Activated naive CD4-positive, alpha-beta T cell treated with anti-CD3 and anti-CD28 coated beads, Interleukin-2, amount 10 ng/mL, durations not matched to agents 7 days and 5 days (primary cell): ENCODE data around the gene SPINK13.
"Not testable (repeated sequence)": the region's sequence is repeated elsewhere in the genome, so short reads cannot be mapped to it uniquely, and the experiment has no call there.

Experiments used
- CTCF ChIA-PET: fragments of 350-600 bp; sonication (Branson Sonifier 250); formaldehyde crosslinking; loops from one replicate; lab custom pipeline; 2021; ENCODE audit warnings: antibody characterized with exemption; lab: Charles Lee
- DNase-seq: peaks from one replicate; pipeline ENCODE4 v3.0.0-alpha.2; 2020
- H3K27ac Mint-ChIP-seq: one replicate; pipeline ENCODE4 v1.8.0; 2021; ENCODE audit warnings: mild to moderate bottlenecking, moderate library complexity, mixed read lengths
- H3K27me3 Mint-ChIP-seq: one replicate; pipeline ENCODE4 v1.8.0; 2021; ENCODE audit warnings: mild to moderate bottlenecking, mixed read lengths
- H3K36me3 Mint-ChIP-seq: one replicate; pipeline ENCODE4 v1.8.0; 2021; ENCODE audit warnings: mixed read lengths
- H3K4me1 Mint-ChIP-seq: one replicate; pipeline ENCODE4 v1.8.0; 2021; ENCODE audit warnings: mixed read lengths
- H3K4me3 Mint-ChIP-seq: one replicate; pipeline ENCODE4 v1.8.0; 2021; ENCODE audit warnings: mild to moderate bottlenecking, moderate library complexity, mixed read lengths
- H3K9me3 Mint-ChIP-seq: one replicate; pipeline ENCODE4 v1.8.0; 2021; ENCODE audit warnings: mixed read lengths

The SPINK13 gene

DNA sequence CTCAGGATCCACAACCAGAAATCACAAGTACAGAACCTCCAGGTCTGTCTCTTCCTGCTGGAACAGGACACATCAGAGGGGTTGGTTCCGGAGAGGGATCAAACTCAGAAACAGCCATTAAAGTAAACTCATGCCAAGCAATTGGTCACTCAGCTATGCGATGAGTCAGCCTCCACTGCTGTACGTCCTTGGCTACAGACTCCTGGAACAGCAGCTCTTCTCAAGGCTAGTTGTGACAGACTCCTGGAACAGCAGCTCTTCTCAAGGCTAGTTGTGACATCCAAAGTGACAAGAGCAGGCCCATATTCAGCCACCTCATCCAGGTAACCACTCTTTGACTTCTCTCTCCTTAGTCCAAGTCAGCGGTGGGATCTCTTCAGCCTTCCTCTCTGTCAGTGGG lies at the start of gene SPINK13:
Gene SPINK13, plus strand, starts transcription at position 229 of the 400 bp plus-strand sequence. CDS start 1,279 bp downstream, outside the sequence.
- no peak within 1 kb of the TSS for H3K4me3 Mint-ChIP-seq
- DNase-seq = no peak
- no peaks in the 10 kb centered on the region for H3K9me3 Mint-ChIP-seq
- CTCF ChIA-PET = no interaction called here
- no peaks in the 10 kb centered on the region for H3K4me1 Mint-ChIP-seq
- no peak within 1 kb of the TSS for H3K27ac Mint-ChIP-seq
- no peaks in the 10 kb centered on the region for H3K27me3 Mint-ChIP-seq
- H3K36me3 Mint-ChIP-seq = no peaks in the 10 kb centered on the region

- Mint-ChIP-seq H3K4me1 (no peaks in the 10 kb centered on the region), H3K27ac (no peak overlapping the region), H3K4me3 (no peak overlapping the region), H3K9me3 (no peaks in the 10 kb centered on the region), H3K36me3 (no peaks in the 10 kb centered on the region), H3K27me3 (no peaks in the 10 kb centered on the region)
- CTCF ChIA-PET = no interaction called here
- no peak for DNase-seq
Measured at GRCh38 chr5:148221508-148221907, 47.1 kb upstream of the SPINK13 start.

DNA sequence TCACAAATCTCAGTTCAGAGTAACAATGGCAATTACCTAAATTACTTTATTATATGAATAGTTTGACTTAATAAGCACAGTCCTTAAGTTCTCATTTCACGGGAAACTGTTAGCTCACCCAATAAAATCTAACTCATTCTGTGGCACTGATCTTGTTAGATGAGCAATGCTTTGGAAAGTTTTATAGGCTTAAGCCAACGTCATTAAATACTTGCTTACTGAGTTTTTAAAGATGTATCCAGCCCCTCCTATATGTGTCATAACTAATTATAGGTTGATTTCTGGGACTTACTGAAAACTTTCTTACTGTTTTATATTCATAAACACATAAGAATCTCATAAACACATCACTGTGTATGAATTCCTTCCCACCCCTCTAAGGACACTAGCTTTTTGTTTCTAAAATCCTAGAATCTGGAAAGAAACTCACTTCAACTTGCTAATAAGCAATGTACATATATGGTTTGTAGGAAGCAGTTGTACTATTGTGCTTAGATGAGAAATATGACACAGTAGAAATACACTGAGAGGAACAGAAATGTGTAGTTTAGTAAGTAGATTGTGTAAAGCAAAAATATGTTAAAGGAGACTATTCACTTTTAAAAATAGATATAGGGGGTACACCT lies 44.4 kb upstream of the SPINK13 start:
- Mint-ChIP-seq H3K4me1 (no peaks in the 10 kb centered on the region), H3K9me3 (no peaks in the 10 kb centered on the region), H3K27me3 (no peaks in the 10 kb centered on the region), H3K27ac (no peak overlapping the region), H3K4me3 (no peak overlapping the region), H3K36me3 (no peaks in the 10 kb centered on the region)
- DNase-seq = no peak
- CTCF ChIA-PET = no interaction called here

- H3K4me3 Mint-ChIP-seq = no peak overlapping the region
- H3K4me1 Mint-ChIP-seq = no peaks in the 10 kb centered on the region
- H3K36me3 Mint-ChIP-seq = no peaks in the 10 kb centered on the region
- DNase-seq = no peak
- no peaks in the 10 kb centered on the region for H3K9me3 Mint-ChIP-seq
- H3K27me3 Mint-ChIP-seq = no peaks in the 10 kb centered on the region
- CTCF ChIA-PET = no interaction called here
- no peak overlapping the region for H3K27ac Mint-ChIP-seq
Measured at GRCh38 chr5:148228392-148228984, 40.1 kb upstream of the SPINK13 start.

DNA sequence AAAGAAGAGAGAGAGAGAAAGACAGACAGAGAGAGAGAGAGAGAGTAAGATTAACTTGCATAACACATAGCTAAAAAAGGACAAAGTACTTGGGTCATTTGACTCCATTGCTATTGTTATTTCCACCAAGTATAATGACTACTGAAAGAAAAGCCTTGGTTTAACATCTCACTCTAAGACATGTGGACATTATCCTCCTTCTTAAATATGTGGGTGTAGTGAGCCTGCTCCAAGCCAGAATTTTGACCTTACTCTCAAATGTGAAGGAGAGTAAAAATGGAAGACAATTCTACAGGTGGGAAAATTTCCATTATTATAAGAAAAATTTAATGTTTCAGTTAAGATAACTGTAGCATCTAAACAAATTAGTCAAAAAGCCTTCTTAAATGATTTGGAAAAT lies 38.8 kb upstream of the SPINK13 start:
- H3K36me3 Mint-ChIP-seq = no peaks in the 10 kb centered on the region
- H3K27me3 Mint-ChIP-seq = no peaks in the 10 kb centered on the region
- H3K9me3 Mint-ChIP-seq = no peaks in the 10 kb centered on the region
- CTCF ChIA-PET = no interaction called here
- H3K4me1 Mint-ChIP-seq = no peaks in the 10 kb centered on the region
- H3K27ac Mint-ChIP-seq = no peak overlapping the region
- DNase-seq = no peak
- no peak overlapping the region for H3K4me3 Mint-ChIP-seq

DNA sequence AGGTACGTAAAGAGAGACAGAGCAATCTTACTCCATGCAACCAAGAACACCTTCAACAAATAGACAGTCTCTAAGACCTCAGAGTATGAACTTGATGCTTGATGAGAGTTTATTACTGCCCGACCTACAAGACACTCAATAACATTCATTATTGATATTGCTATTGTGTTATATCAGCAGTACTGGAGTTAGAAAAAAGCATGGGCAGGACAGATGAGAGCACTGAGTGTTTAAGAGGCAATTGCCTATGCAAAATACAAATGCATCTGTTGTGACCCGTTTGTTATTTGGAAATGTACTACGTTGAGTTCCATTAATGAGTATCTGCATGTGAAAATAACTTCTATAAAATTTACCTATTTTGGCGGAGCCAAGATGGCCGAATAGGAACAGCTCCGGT lies 38.4 kb upstream of the SPINK13 start:
- Mint-ChIP-seq H3K4me3 (no peak overlapping the region), H3K27me3 (no peaks in the 10 kb centered on the region), H3K4me1 (no peaks in the 10 kb centered on the region), H3K9me3 (no peaks in the 10 kb centered on the region), H3K36me3 (no peaks in the 10 kb centered on the region), H3K27ac (no peak overlapping the region)
- CTCF ChIA-PET = no interaction called here
- no peak for DNase-seq

DNA sequence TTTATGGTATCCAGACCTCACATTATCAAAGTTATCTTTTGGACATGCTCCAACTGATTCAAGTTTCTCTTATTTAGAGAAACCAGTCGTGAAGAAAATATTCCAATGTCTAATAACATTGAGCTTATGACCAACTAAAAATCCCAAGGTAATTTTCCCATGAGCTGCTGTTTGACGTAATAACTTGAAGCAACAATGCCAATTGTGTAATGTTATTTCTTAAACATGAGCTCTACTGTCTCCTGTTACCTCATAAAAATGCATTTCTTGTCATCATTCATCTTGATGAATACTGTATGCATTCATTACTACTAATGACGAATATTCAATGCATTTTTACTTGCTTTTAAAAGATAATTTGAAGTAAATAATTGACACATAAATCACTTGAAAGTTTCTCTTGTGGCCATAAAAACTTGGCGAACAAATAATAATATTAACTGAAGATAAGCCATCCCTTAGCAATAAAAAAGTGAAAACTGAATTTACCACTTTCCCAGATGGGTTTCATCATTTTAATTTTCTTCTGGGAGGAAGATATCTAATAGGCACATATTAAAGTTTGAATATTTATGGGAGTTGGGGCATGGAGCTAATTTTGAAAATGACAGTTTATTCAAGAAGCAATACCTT lies 30.7 kb upstream of the SPINK13 start:
- no peaks in the 10 kb centered on the region for H3K4me1 Mint-ChIP-seq
- CTCF ChIA-PET = no interaction called here
- H3K9me3 Mint-ChIP-seq = no peaks in the 10 kb centered on the region
- no peak for DNase-seq
- no peaks in the 10 kb centered on the region for H3K27me3 Mint-ChIP-seq
- H3K4me3 Mint-ChIP-seq = no peak overlapping the region
- no peak overlapping the region for H3K27ac Mint-ChIP-seq
- no peaks in the 10 kb centered on the region for H3K36me3 Mint-ChIP-seq

- CTCF ChIA-PET = no interaction called here
- Mint-ChIP-seq H3K4me1 (no peaks in the 10 kb centered on the region), H3K4me3 (no peak within 1 kb of the TSS), H3K9me3 (no peaks in the 10 kb centered on the region), H3K27ac (no peak within 1 kb of the TSS), H3K36me3 (no peaks in the 10 kb centered on the region), H3K27me3 (no peaks in the 10 kb centered on the region)
- DNase-seq = no peak
Measured at GRCh38 chr5:148238418-148238794, 30.2 kb upstream of the SPINK13 start, which contains the start of gene MARCOL. MARCOL (plus strand) TSS chr5:148238525; CDS start chr5:148238598, 73 bp downstream.

GRCh38 chr5:148248894-148249293 lies 19.7 kb upstream of the SPINK13 start:
- CTCF ChIA-PET = no interaction called here
- no peak for DNase-seq
- Mint-ChIP-seq H3K4me1 (no peaks in the 10 kb centered on the region), H3K27me3 (no peaks in the 10 kb centered on the region), H3K4me3 (no peak overlapping the region), H3K27ac (no peak overlapping the region), H3K9me3 (no peaks in the 10 kb centered on the region), H3K36me3 (no peaks in the 10 kb centered on the region)

- CTCF ChIA-PET = no interaction called here
- Mint-ChIP-seq H3K4me1 (no peaks in the 10 kb centered on the region), H3K9me3 (peaks cover 19% of the 10 kb centered on the region), H3K4me3 (no peak overlapping the region), H3K27ac (no peak overlapping the region), H3K27me3 (no peaks in the 10 kb centered on the region), H3K36me3 (no peaks in the 10 kb centered on the region)
- no peak for DNase-seq
Measured at GRCh38 chr5:148255456-148255855, 13.1 kb upstream of the SPINK13 start.

GRCh38 chr5:148259288-148259687 lies 9.3 kb upstream of the SPINK13 start:
- no peak overlapping the region for H3K4me3 Mint-ChIP-seq
- peaks cover 19% of the 10 kb centered on the region for H3K9me3 Mint-ChIP-seq
- no peaks in the 10 kb centered on the region for H3K27me3 Mint-ChIP-seq
- no peak for DNase-seq
- no peaks in the 10 kb centered on the region for H3K4me1 Mint-ChIP-seq
- CTCF ChIA-PET = no interaction called here
- no peak overlapping the region for H3K27ac Mint-ChIP-seq
- H3K36me3 Mint-ChIP-seq = no peaks in the 10 kb centered on the region

GRCh38 chr5:148261221-148261620 lies 7.4 kb upstream of the SPINK13 start:
- no peaks in the 10 kb centered on the region for H3K36me3 Mint-ChIP-seq
- DNase-seq = no peak
- no peaks in the 10 kb centered on the region for H3K4me1 Mint-ChIP-seq
- no peak overlapping the region for H3K27ac Mint-ChIP-seq
- H3K27me3 Mint-ChIP-seq = no peaks in the 10 kb centered on the region
- peaks cover 17% of the 10 kb centered on the region for H3K9me3 Mint-ChIP-seq
- CTCF ChIA-PET = no interaction called here
- no peak overlapping the region for H3K4me3 Mint-ChIP-seq

DNA sequence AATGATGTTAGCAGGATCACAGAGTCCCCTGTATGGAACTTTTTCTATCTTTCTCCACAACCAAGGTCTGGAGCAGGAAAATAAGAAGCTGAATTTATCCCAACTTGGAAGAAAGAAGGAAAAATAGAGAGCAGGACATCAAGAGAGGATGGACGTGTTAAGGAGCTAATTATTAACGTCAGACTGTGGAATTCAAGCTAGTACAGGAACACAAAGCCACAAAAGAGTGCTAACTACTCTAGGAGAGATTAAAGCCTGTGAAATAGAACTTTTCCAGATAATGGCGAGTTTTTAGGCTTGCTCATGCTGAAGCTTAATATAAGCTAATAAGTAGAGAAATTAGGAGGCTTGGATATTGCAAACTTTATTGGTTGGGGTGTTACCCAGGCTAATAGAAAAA lies 632 bp upstream of the SPINK13 start:
- Mint-ChIP-seq H3K4me3 (no peak overlapping the region), H3K27me3 (no peaks in the 10 kb centered on the region), H3K9me3 (no peaks in the 10 kb centered on the region), H3K4me1 (no peaks in the 10 kb centered on the region), H3K27ac (no peak overlapping the region), H3K36me3 (no peaks in the 10 kb centered on the region)
- CTCF ChIA-PET = no interaction called here
- no peak for DNase-seq

DNA sequence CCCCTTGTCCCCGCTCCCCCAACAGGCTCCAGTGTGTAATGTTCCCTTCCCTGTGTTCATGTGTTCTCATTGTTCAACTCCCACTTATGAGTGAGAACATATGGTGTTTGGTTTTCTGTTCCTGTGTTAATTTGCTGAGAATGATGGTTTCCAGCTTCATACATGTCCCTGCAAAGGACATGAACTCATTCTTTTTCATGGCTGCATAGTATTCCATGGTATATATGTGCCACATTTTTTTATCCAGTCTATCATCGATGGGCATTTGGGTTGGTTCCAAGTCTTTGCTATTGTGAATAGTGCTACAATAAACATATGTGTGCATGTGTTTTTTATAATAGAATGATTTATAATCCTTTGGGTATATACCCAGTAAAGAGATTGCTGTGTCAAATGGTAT lies 6.5 kb downstream of the SPINK13 start:
- H3K36me3 Mint-ChIP-seq, H3K27ac Mint-ChIP-seq, H3K4me3 Mint-ChIP-seq, H3K9me3 Mint-ChIP-seq, H3K4me1 Mint-ChIP-seq, DNase-seq, H3K27me3 Mint-ChIP-seq, CTCF ChIA-PET: not testable (repeated sequence)

- H3K36me3 Mint-ChIP-seq, CTCF ChIA-PET, H3K4me1 Mint-ChIP-seq, H3K4me3 Mint-ChIP-seq, H3K9me3 Mint-ChIP-seq, DNase-seq, H3K27ac Mint-ChIP-seq, H3K27me3 Mint-ChIP-seq: not testable (repeated sequence)
Measured at GRCh38 chr5:148280893-148281292, 12.3 kb downstream of the SPINK13 start.
